Bronchial epithelial cell (primary cell): Measurements from ENCODE around the gene GRM8. TPM values are rescaled to one million over a fixed set of nuclear protein-coding genes. Genes with fewer than 3 reads are reported as not detected.
A peak's percentile ranks its signal among the peaks of the same experiment; 100 is the strongest.

Experiments
- DNase-seq: peaks from one replicate; pipeline ENCODE4 v3.0.0-alpha.2; 2010; ENCODE audit warnings: low read depth
- FAIRE-seq: peaks from 2 replicates; lab custom pipeline; 2011; peaks lifted over from hg19 to GRCh38; lab: Jason Lieb, UNC
- H3K27me3 ChIP-seq: 2 replicates; pipeline ENCODE4 v1.5.1; 2011; ENCODE audit warnings: low read length; ENCODE audit not compliant: control insufficient read depth, insufficient read depth
- H3K36me3 ChIP-seq: 2 replicates; pipeline ENCODE4 v1.5.1; 2011; ENCODE audit warnings: low read length; ENCODE audit not compliant: control insufficient read depth, insufficient read depth
- H3K4me3 ChIP-seq: 2 replicates; pipeline ENCODE4 v1.5.1; 2011; ENCODE audit warnings: mild to moderate bottlenecking, low read depth, low read length, control low read depth
- total RNA-seq: library from RNA; depleted of rRNA; stranded (reverse); fragments of >200 nt; gene quantifications from 2 replicates; pipeline ENCODE4 v1.2.1, GENCODE V29; 2014
- TF ChIP-seq, protein P1 (sequence below): IDR thresholded peaks from 2 replicates; pipeline ENCODE4 v1.5.1; 2011; ENCODE audit warnings: mild to moderate bottlenecking, moderate library complexity, low read length, control low read depth, inconsistent platforms; ENCODE audit not compliant: insufficient read depth, severe bottlenecking

Gene GRM8
- total RNA-seq, 1 donor from 2014 or later = not detected

DNA sequence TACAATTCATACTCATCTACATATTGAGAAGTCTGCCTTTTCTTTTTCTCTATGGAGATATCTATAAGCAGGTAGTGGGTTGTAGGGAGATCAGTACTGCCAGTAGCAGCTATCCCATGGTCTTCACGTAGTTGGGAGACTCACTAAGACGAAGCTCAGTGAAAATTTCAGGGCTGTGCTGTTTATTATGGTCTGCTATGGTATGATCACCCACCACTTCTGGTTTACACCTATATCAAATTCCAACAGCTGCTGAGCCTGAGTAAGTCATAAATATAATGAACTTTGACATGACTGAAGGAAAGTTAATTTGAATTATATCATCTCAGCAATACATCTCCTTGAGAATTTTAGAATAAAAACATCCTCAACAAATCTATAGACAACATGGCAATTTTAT, 741.7 kb downstream of the GRM8 start:
- FAIRE-seq (no peak), DNase-seq (no peak)
- H3K4me3 ChIP-seq = no peak overlapping the region
- TF ChIP-seq, protein P1, sequence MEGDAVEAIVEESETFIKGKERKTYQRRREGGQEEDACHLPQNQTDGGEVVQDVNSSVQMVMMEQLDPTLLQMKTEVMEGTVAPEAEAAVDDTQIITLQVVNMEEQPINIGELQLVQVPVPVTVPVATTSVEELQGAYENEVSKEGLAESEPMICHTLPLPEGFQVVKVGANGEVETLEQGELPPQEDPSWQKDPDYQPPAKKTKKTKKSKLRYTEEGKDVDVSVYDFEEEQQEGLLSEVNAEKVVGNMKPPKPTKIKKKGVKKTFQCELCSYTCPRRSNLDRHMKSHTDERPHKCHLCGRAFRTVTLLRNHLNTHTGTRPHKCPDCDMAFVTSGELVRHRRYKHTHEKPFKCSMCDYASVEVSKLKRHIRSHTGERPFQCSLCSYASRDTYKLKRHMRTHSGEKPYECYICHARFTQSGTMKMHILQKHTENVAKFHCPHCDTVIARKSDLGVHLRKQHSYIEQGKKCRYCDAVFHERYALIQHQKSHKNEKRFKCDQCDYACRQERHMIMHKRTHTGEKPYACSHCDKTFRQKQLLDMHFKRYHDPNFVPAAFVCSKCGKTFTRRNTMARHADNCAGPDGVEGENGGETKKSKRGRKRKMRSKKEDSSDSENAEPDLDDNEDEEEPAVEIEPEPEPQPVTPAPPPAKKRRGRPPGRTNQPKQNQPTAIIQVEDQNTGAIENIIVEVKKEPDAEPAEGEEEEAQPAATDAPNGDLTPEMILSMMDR = no peak
- H3K27me3 ChIP-seq = no peaks in the 10 kb centered on the region
- no peaks in the 10 kb centered on the region for H3K36me3 ChIP-seq

DNA sequence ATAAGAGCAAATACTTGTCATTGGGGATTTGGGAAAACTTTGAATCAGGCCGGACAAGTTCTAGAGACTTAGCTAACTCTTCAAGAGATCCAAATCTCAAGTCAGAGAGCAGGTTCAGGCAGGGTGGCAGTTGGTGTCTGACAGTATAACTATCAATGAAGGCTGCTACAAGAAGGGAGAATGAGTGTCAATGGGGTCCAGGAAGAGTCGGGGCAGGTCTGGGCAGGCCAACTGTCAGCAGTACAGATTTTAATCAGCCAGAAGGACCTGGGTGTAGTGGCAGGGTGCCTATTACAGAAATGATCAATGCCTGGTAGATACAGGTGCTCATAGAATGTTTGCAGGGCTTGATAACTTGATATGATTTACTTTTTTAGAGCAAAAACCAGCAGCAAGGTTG, 751.1 kb downstream of the GRM8 start:
- FAIRE-seq = no peak
- Histone ChIP-seq H3K36me3 (no peaks in the 10 kb centered on the region), H3K4me3 (no peak overlapping the region), H3K27me3 (no peaks in the 10 kb centered on the region)
- DNase-seq = peak; percentile 14
- TF ChIP-seq, protein P1 = no peak

DNA sequence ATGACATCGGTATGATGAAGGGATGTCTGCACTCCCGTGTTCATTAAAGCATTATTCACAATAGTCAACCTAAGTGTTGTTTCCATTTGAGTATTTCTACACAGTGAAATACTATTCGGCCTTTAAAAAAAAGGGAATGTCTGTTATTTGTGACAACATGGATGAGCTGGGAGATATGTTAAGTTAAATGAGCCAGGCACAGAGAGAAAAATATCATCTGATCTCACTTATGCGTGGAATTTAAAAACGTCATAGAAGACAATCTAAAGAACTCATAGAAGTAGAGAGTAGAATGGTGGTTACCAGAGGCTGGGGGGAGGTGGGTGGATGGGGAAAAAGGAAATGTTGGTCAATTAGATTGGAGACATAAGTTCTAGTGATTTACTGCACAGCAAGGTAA, 753.3 kb downstream of the GRM8 start:
- DNase-seq (no peak), FAIRE-seq (no peak)
- no peaks in the 10 kb centered on the region for H3K27me3 ChIP-seq
- no peak overlapping the region for H3K4me3 ChIP-seq
- H3K36me3 ChIP-seq = no peaks in the 10 kb centered on the region
- TF ChIP-seq, protein P1 = no peak

DNA sequence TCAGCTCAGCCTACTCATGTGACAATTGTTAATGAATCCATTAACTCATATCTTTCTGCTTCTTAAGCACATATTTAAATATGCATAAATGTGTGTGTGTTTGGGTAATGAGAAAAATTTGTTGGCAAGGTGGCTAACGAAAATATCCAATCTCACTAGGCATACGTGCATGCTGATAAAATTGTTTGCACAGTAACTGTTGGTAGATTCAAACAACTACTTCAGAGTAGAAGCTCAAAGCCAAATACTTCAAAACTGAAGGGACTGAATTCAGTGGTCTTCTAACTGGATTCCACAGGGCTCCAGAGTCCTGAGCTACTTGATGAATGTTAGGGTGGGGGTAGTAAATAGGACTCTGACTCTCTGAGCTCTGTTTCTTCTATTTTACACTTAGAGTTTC, 757.0 kb downstream of the GRM8 start:
- TF ChIP-seq, protein P1 = no peak
- Histone ChIP-seq H3K36me3 (no peaks in the 10 kb centered on the region), H3K27me3 (no peaks in the 10 kb centered on the region), H3K4me3 (no peak overlapping the region)
- DNase-seq (no peak), FAIRE-seq (no peak)

DNA sequence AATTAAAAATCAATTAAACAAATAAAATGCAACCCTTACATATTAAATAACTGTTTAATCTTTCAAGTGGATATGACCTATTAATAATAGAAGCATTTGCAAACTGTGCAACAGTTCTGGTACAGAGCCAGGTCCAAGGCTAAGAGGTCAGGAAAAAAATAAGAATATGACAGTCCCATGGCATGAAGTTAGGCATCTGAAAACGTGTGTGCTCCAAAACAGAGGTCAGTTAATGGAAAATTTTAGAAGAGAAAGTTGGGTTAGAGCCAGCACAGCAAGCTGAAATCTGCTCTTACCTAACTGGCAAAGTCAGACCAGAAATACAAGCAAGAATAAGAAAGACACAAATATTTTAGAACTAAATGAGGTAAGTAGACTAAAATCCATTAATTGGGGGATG, 757.7 kb downstream of the GRM8 start:
- DNase-seq (no peak), FAIRE-seq (no peak)
- no peaks in the 10 kb centered on the region for H3K27me3 ChIP-seq
- no peak overlapping the region for H3K4me3 ChIP-seq
- no peaks in the 10 kb centered on the region for H3K36me3 ChIP-seq
- TF ChIP-seq, protein P1 = no peak

DNA sequence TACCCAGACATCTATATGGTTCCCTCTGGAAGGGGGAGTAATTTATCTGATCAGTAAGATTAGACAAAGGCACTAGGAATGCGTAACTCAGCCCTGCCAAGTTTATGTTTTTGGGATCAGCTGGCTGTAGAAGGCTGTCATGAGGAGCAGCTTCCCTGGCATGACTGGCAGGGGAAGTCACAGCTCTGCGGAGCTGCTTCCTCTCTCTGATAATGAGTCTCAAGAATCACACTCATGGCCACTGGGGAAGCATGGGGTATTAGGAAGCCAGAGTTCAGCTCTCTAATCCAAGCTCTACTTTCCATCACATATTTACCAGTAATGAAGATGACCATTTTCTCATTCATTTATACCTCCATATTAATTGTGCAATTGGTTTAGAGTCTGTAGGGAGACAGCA, 758.9 kb downstream of the GRM8 start:
- no peaks in the 10 kb centered on the region for H3K36me3 ChIP-seq
- DNase-seq (no peak), FAIRE-seq (no peak)
- TF ChIP-seq, protein P1 = no peak
- H3K4me3 ChIP-seq = no peak overlapping the region
- H3K27me3 ChIP-seq = no peaks in the 10 kb centered on the region
